CD4-positive, alpha-beta T cell treated with Interleukin-4 for 4 hours (primary cell): ENCODE measurements around the gene DNAJC4.

Source experiments
- DNase-seq: peaks from one replicate; pipeline ENCODE4 v3.0.0-alpha.2; 2020

Gene DNAJC4

DNA sequence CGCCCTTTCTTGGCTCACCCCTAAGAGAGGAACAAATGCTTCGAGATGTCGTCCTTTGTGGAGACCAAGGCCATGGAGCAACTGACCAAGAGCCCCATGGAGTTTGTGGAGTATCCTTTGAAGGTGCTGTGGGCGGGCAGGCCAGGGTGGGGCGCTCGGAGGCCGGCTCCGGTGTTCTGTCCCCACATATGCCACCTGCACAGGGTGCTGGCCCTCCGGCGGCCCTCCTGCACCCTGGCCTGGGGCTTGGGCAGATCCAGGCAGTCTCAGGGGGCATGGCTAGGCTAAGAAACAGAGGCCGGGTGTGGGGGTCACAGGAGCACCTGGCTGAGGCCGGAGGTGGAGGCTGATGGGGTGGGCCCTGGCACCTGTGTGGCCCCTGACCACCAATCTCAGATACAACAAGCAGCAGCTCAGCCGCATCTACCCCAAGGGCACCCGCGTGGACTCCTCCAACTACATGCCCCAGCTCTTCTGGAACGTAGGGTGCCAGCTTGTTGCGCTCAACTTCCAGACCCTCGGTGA lies 31.3 kb downstream of the DNAJC4 start:
- no peak for DNase-seq

DNA sequence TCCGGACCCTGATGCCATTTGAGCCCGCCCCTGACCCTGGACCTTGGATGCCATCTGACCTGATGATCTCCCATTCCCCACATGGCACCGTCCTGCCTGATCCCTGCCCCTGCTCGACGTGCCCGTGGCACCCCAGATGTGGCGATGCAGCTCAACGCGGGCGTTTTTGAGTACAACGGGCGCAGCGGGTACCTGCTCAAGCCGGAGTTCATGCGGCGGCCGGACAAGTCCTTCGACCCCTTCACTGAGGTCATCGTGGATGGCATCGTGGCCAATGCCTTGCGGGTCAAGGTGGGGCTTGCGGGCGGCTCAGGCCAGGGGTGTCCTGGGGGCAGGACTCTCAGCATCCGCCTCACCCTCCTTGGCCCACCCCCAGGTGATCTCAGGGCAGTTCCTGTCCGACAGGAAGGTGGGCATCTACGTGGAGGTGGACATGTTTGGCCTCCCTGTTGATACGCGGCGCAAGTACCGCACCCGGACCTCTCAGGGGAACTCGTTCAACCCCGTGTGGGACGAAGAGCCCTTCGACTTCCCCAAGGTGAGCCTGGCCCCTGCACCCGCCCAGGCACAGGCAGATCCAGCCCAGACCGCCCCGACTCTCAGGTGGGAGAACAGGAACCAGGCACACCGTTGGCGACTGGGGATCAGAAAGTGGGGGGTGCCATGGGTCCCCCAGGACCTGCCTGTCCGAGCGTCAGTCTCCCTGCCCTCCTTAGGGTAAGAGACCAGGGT lies 32.1 kb downstream of the DNAJC4 start:
- DNase-seq, result no peak

GRCh38 chr11:64263021-64263946 lies 32.9 kb downstream of the DNAJC4 start:
- DNase-seq, result no peak

DNA sequence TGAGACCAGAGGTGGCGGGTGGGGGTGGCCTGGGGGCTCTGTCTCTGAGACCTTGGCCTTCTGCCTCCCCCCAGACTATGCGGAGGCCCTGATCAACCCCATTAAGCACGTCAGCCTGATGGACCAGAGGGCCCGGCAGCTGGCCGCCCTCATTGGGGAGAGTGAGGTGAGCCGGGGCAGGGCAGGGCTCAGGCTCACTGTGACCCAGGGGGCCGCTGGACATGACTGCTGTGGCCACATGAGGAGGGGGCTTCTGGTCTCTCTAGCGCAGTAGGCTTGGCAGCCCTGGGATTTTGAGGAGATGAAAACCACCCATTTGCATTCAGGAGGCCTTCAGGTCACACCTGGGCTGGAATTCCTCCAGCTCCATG lies 33.6 kb downstream of the DNAJC4 start:
- DNase-seq, result no peak

- DNase-seq, result no peak
These were observed 34.1 kb downstream of the DNAJC4 start for GRCh38 chr11:64264371-64264852.

- no peak for DNase-seq
These were observed 35.1 kb downstream of the DNAJC4 start for GRCh38 chr11:64265176-64266160.

- DNase-seq, result no peak
These were observed 36.0 kb downstream of the DNAJC4 start for GRCh38 chr11:64266339-64266738.

- no peak for DNase-seq
These were observed 37.0 kb downstream of the DNAJC4 start for GRCh38 chr11:64267207-64267945.

- no peak for DNase-seq
These were observed 37.9 kb downstream of the DNAJC4 start for GRCh38 chr11:64268025-64268892.

DNA sequence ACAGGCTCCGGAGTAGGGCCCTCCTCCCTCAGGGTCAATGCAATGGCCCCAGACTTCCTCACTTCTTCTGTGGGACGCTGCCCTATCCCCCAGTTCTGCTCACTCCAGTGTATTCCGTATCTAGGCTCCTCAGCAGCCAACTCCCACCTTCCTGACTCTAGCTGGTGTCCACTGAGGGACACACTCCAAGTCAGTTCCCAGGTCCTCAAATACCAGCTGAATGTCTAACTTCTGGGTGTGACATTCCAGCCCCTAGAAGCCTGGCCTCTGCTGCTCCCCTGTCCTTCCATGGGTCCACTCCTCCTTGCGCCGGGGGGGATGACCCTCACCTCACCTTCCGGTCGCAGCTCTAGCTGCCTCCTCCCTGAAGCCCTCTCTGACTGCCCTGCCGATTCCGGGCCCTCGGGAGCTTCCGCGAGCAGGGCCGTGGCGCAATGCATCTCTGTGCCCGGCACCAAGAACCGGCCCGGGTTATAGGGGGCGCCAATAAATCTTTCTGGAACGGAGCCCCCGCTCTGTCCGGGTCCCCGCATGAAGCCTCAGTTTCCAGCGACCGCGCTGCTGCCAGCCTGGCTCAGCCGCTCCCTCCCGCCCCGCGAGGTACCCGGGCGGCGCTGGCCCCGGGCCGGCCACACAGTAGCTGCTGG lies 38.7 kb downstream of the DNAJC4 start:
- peak; percentile 21 for DNase-seq

DNA sequence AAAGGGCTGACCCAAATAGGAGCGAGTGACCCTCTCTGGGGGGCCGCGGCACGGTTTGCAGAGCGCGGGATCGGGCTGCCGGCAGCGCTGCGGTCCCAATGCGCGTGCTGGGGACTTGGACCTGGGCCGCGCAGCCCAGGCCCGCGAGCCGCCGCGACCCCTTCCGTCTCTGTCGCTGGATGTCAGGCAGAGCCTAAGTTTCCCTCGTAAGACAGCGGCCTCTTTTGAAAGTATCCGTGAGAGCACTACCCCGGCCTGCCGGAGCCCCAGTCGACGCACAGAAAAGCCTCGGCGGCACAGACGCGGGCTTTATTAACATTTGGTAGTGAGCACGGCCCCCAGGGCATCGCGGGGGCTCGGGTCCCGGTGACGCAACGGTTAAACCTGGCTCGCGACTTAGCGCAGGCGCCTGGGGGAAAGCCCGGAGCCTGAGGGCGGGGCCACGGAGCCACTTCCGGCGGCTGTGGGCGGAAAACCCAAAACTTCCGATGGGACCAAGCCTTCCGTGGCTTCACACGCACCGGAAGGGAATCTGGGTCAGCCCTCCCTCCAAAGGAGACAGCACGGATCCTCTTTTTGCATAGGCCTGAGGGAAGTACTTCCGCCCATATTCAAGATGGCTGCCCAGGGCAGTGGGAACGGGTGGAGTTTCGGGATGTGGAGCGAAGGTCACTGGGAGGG lies 39.3 kb downstream of the DNAJC4 start:
- peak; percentile 99 for DNase-seq

- no peak for DNase-seq
These were observed 44.9 kb downstream of the DNAJC4 start for GRCh38 chr11:64275031-64275800.

DNA sequence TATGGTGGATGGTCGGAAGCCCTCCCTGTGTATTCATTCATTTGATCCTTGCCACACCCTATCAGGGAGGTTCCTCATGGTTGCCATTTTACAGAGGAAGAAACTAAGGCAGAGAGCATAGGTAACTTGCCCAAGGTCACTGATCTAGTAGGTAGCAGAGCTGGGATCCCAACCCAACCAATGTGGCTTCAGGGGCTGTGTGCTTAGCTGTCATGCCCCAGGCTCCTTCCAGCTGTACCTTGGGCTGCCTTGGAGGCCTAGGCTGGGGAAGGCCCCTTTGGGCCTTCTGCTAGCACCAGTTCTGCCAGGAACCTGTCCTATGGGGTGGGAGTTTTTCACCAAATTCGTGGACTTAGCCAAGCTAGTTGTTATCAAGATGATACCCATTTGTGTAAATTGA lies 45.5 kb downstream of the DNAJC4 start:
- DNase-seq, result no peak

DNA sequence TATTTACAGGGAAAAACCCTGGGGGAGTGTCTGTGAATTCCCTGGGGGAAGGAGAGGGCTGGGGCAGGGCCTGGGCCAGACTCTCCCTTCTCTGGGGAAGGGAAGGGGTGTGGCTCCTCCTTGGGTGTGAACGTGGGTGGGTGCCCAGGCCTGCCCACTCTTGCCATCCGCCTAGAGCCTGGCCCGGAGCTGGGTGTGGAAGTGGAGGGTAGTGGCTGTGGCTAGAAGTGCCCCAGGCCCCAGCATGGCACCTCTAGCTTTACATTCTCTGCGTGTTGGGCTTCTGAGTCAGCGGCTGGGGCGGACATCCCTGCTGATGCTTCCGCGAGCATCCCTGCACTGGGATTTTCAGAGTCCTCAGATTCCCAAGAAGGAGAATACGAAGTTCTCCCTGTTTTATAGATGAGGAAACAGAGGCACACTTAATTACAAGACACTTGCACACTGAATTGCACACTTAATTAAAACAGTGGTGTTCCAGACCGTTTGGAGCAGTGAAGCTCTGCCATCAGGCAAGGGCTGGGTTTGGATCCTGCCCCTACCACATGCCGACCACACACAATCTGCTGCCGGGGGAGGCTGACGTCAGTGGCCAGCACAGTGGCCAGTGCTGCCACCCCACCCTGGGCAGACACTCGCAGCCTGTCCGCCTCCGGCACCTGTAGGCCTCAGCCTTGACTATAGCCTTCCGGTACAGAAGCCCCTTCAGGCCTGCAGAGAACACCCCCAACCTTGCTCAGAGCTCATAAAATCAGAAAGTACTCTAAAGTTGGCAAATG lies 46.5 kb downstream of the DNAJC4 start:
- no peak for DNase-seq

GRCh38 chr11:64278576-64279190 lies 48.3 kb downstream of the DNAJC4 start:
- DNase-seq, result no peak

GRCh38 chr11:64281957-64282770 lies 51.8 kb downstream of the DNAJC4 start:
- DNase-seq, result no peak

DNA sequence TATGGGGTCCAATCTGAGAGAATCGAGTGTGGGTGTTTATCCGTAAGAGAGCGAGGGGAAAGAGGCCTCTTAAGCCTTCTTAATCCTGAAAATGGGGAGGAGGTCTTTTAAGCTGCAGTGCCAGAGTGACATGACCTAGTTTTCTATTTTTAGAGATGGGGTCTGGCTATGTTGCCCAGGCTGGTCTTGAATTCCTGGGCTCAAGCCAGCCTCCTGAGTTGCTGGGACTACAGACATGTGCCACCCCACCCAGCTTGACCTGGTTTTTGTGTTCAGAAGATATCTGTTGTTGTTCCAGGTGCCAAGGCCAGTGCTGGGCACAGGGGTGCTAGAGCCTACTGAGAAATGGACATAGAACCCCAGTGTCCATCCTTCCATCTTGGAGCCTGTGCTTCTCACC lies 52.7 kb downstream of the DNAJC4 start:
- no peak for DNase-seq
